CD14-positive monocyte (primary cell): Measurements from ENCODE around the gene PATJ. TPM values are rescaled to one million over a fixed set of nuclear protein-coding genes. Genes with fewer than 3 reads are reported as not detected.
"Not testable (repeated sequence)": the region's sequence is repeated elsewhere in the genome, so short reads cannot be mapped to it uniquely, and the experiment has no call there.

Experiments used
- DNase-seq, 3 donors: peaks; one replicate each; pipeline ENCODE4 v3.0.0-alpha.2; 2011 to 2022
- H2AFZ ChIP-seq: 2 replicates; pipeline ENCODE4 v1.6.0; 2012; ENCODE audit warnings: mild to moderate bottlenecking, low read depth, low read length, inconsistent platforms; ENCODE audit not compliant: insufficient read depth, poor library complexity, severe bottlenecking
- H3K27ac ChIP-seq, 2 donors: 1 replicate in 1 of 2; 2 replicates in 1 of 2; pipeline ENCODE4 v1.5.1; 2012 to 2013; ENCODE audit warnings: low read length in 2 of 2, control low read depth in 1 of 2, inconsistent platforms in 1 of 2, low read depth in 1 of 2, mild to moderate bottlenecking in 1 of 2
- H3K27me3 ChIP-seq, 2 donors: one replicate each; pipeline versions ENCODE4 v1.6.0 to v1.6.1; 2011 to 2013; ENCODE audit warnings: low read length in 2 of 2; ENCODE audit not compliant: control insufficient read depth in 2 of 2, insufficient read depth in 2 of 2
- H3K36me3 ChIP-seq, 2 donors: replicated peaks in 1 of 2; 1 replicate in 1 of 2; 2 replicates in 1 of 2; pipeline versions ENCODE4 v1.5.1 to v1.6.1; 2012 to 2013; ENCODE audit warnings: low read length in 2 of 2, control low read depth in 1 of 2, inconsistent platforms in 1 of 2, mild to moderate bottlenecking in 1 of 2; ENCODE audit not compliant: insufficient read depth in 2 of 2, control insufficient read depth in 1 of 2
- H3K4me1 ChIP-seq, 2 donors: 1 replicate in 1 of 2; 2 replicates in 1 of 2; pipeline versions ENCODE4 v1.5.1 to v1.6.1; 2012 to 2013; ENCODE audit warnings: low read length in 2 of 2, control low read depth in 1 of 2, inconsistent platforms in 1 of 2, mild to moderate bottlenecking in 1 of 2, moderate library complexity in 1 of 2; ENCODE audit not compliant: insufficient read depth in 2 of 2, control insufficient read depth in 1 of 2
- H3K4me2 ChIP-seq: replicated peaks from 2 replicates; pipeline ENCODE3; 2012; ENCODE audit warnings: low read length, moderate library complexity, mild to moderate bottlenecking; ENCODE audit not compliant: poor library complexity, severe bottlenecking; ENCODE audit errors: extremely low read depth
- H3K4me3 ChIP-seq, 3 experiments: fragments of 200-600 bp in 1 of 3; sonication (generic) in 1 of 3; replicated peaks in 1 of 3; 1 replicate in 2 of 3; 2 replicates in 1 of 3; pipeline ENCODE4 v1.5.1; 2011 to 2013; ENCODE audit warnings: low read length in 3 of 3, mild to moderate bottlenecking in 3 of 3, control low read depth in 2 of 3, low read depth in 2 of 3, inconsistent platforms in 1 of 3, moderate library complexity in 1 of 3
- H3K79me2 ChIP-seq: 2 replicates; pipeline ENCODE4 v1.6.0; 2012; ENCODE audit warnings: mild to moderate bottlenecking, control low read depth, inconsistent platforms, low read length, moderate library complexity; ENCODE audit not compliant: insufficient read depth
- H3K9ac ChIP-seq: 2 replicates; pipeline ENCODE4 v1.6.0; 2017; ENCODE audit warnings: low read length, mild to moderate bottlenecking; ENCODE audit not compliant: insufficient read depth, poor library complexity, severe bottlenecking
- H3K9me3 ChIP-seq, 2 donors: replicated peaks in 1 of 2; 1 replicate in 1 of 2; 2 replicates in 1 of 2; pipeline versions ENCODE4 v1.5.1 to v1.6.1; 2012 to 2013; ENCODE audit warnings: low read length in 2 of 2, control low read depth in 1 of 2; ENCODE audit not compliant: control insufficient read depth in 1 of 2, insufficient read depth in 1 of 2
- H4K20me1 ChIP-seq: 2 replicates; pipeline ENCODE4 v1.6.0; 2012; ENCODE audit warnings: mild to moderate bottlenecking, low read length, control low read depth, moderate library complexity; ENCODE audit not compliant: insufficient read depth
- H3K27ac Mint-ChIP-seq, 7 donors: one replicate each; pipeline ENCODE4 v1.8.0; 2020; ENCODE audit warnings: mild to moderate bottlenecking in 7 of 7, mixed read lengths in 7 of 7, moderate library complexity in 6 of 7, inconsistent platforms in 2 of 7
- H3K27me3 Mint-ChIP-seq, 3 donors: one replicate each; pipeline ENCODE4 v1.8.0; 2021 to 2022; ENCODE audit warnings: low read depth in 3 of 3, mild to moderate bottlenecking in 3 of 3, mixed read lengths in 3 of 3, moderate library complexity in 3 of 3, inconsistent platforms in 1 of 3
- H3K36me3 Mint-ChIP-seq, 2 donors: one replicate each; pipeline ENCODE4 v1.8.0; 2020; ENCODE audit warnings: mixed read lengths in 2 of 2, inconsistent platforms in 1 of 2, mild to moderate bottlenecking in 1 of 2
- H3K4me1 Mint-ChIP-seq: one replicate; pipeline ENCODE4 v1.8.0; 2020; ENCODE audit warnings: mild to moderate bottlenecking, mixed read lengths
- H3K4me3 Mint-ChIP-seq, 2 donors: one replicate each; pipeline ENCODE4 v1.8.0; 2020; ENCODE audit warnings: mild to moderate bottlenecking in 2 of 2, mixed read lengths in 2 of 2, moderate library complexity in 1 of 2
- H3K9me3 Mint-ChIP-seq, 7 donors: one replicate each; pipeline ENCODE4 v1.8.0; 2020 to 2022; ENCODE audit warnings: mixed read lengths in 7 of 7, mild to moderate bottlenecking in 6 of 7, moderate library complexity in 6 of 7, inconsistent platforms in 2 of 7
- WGBS: methylation state at CpG from one replicate; pipeline ENCODE4 v1.1.5; 2013; ENCODE audit warnings: missing lambda C conversion rate; ENCODE audit not compliant: insufficient coverage; 5-methylcytosine and 5-hydroxymethylcytosine counted together
- intact Hi-C, 2 donors: fragments of 100-400 bp; cut with micrococcal nuclease; formaldehyde crosslinking; loops; one replicate each; pipeline versions ENCODE4 v1.15.0 to v1.15.1; 2023
- polyA plus RNA-seq, 3 donors: library from polyadenylated mRNA; depleted of rRNA in 1 of 3; unstranded in 2 of 3; stranded (reverse) in 1 of 3; fragments of 300-500 nt in 2 of 3; fragments of >200 nt in 1 of 3; fragmentation: Illumina TruSeq in 2 of 3; gene quantifications; 1 replicate in 2 of 3; 2 replicates in 1 of 3; pipeline ENCODE4 v1.2.3, GENCODE V29; 2012 to 2021
- TF ChIP-seq, protein P1 (sequence below): fragments of 200-600 bp; IDR thresholded peaks from one replicate; pipeline ENCODE4 v1.8.0; 2022; ENCODE audit warnings: antibody characterized with exemption, mild to moderate bottlenecking

PATJ gene
- polyA plus RNA-seq, 3 donors = 0.01 to 0.23 TPM; not detected in 1

GRCh38 chr1:61709908-61710289 lies 32.4 kb upstream of the PATJ start:
- peaks cover 52 to 75% of the 10 kb centered on the region in 2 donors for H3K36me3 Mint-ChIP-seq
- no peak for DNase-seq
- Histone ChIP-seq H3K9ac (no peak overlapping the region), H3K4me3 (no peak overlapping the region), H3K79me2 (peaks cover 51% of the 10 kb centered on the region), H3K9me3 (no peaks in the 10 kb centered on the region), H3K36me3 (peaks cover 45 to 81% of the 10 kb centered on the region in 2 donors), H4K20me1 (peaks cover 54% of the 10 kb centered on the region), H3K4me1 (no peaks in the 10 kb centered on the region), H2AFZ (no peak overlapping the region), H3K27me3 (no peaks in the 10 kb centered on the region), H3K4me2 (no peak overlapping the region), H3K27ac (no peak overlapping the region)
- intact Hi-C loops = no loop called here
- no CpG with 5 or more reads among the region's 2 CpGs for WGBS
- H3K27ac Mint-ChIP-seq = no peak overlapping the region
- H3K4me1 Mint-ChIP-seq = peaks cover 3% of the 10 kb centered on the region
- H3K4me3 Mint-ChIP-seq = no peak overlapping the region
- TF ChIP-seq, protein P1, sequence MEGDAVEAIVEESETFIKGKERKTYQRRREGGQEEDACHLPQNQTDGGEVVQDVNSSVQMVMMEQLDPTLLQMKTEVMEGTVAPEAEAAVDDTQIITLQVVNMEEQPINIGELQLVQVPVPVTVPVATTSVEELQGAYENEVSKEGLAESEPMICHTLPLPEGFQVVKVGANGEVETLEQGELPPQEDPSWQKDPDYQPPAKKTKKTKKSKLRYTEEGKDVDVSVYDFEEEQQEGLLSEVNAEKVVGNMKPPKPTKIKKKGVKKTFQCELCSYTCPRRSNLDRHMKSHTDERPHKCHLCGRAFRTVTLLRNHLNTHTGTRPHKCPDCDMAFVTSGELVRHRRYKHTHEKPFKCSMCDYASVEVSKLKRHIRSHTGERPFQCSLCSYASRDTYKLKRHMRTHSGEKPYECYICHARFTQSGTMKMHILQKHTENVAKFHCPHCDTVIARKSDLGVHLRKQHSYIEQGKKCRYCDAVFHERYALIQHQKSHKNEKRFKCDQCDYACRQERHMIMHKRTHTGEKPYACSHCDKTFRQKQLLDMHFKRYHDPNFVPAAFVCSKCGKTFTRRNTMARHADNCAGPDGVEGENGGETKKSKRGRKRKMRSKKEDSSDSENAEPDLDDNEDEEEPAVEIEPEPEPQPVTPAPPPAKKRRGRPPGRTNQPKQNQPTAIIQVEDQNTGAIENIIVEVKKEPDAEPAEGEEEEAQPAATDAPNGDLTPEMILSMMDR = no peak
- H3K9me3 Mint-ChIP-seq = no peaks in the 10 kb centered on the region
- H3K27me3 Mint-ChIP-seq = no peaks in the 10 kb centered on the region

- peaks cover 59% of the 10 kb centered on the region for H3K79me2 ChIP-seq
- intact Hi-C loops = not testable (repeated sequence)
Observed at GRCh38 chr1:61711257-61711656, 31.0 kb upstream of the PATJ start.

More at GRCh38 chr1:61711257-61711656, 31.0 kb upstream of the PATJ start:
- not testable (repeated sequence) for H3K4me1 ChIP-seq, H2AFZ ChIP-seq, H3K9me3 ChIP-seq, H3K4me1 Mint-ChIP-seq, H3K27me3 Mint-ChIP-seq, H3K27me3 ChIP-seq, H3K4me3 ChIP-seq, H3K27ac ChIP-seq, H3K9me3 Mint-ChIP-seq, H3K9ac ChIP-seq, H3K4me2 ChIP-seq, H3K4me3 Mint-ChIP-seq, DNase-seq
- Mint-ChIP-seq H3K36me3 (peaks cover 45 to 69% of the 10 kb centered on the region in 2 donors), H3K27ac (peak overlapping the region in 1 of 7 donors; percentile 23)
- H3K36me3 ChIP-seq = peaks cover 35 to 73% of the 10 kb centered on the region in 2 donors
- 100% methylated on average over 1 of the region's 4 CpGs for WGBS
- peaks cover 54% of the 10 kb centered on the region for H4K20me1 ChIP-seq
